ENCODE results near the gene TMEM204. TPM values are rescaled to one million over a fixed set of nuclear protein-coding genes. Genes with fewer than 3 reads are reported as not detected.
A peak's percentile ranks its signal among the peaks of the same experiment; 100 is the strongest.

Gene TMEM204
- total RNA-seq (100 to 1,000 TPM in 2 of 5 experiments, 10 to 100 TPM in 3; 26.3 to 162 (median 47.5) TPM), polyA plus RNA-seq (100 to 1,000 TPM; 152 to 186 TPM), total RNA-seq (37.2 reads per million, percentile 64 among the genes with 10 or more reads in this experiment)

- peaks cover 11 to 31% (median 25%) of the 10 kb centered on the region in 5 donors for H3K36me3 Mint-ChIP-seq
- Histone ChIP-seq H3K27me3 (ENCODE audit: control insufficient read depth in 2 of 2, insufficient read depth in 2 of 2, low read length in 2 of 2) (no peaks in the 10 kb centered on the region), H3K4me3 (ENCODE audit: low read length) (peak within 1 kb of the TSS; percentile 85), H3K27ac (ENCODE audit: low read depth, low read length) (peak within 1 kb of the TSS; percentile 84), H3K4me1 (ENCODE audit: control insufficient read depth in 2 of 2, insufficient read depth in 2 of 2, low read length in 2 of 2) (peaks cover 32 to 38% of the 10 kb centered on the region in 2 donors), H3K9me3 (ENCODE audit: control insufficient read depth in 2 of 3, low read length in 3 of 3) (no peaks in the 10 kb centered on the region), H3K36me3 (ENCODE audit: control insufficient read depth in 2 of 3, insufficient read depth in 3 of 3, low read length in 3 of 3) (peaks cover 0 to 47% (median 9%) of the 10 kb centered on the region in 3 experiments)
- H3K27ac Mint-ChIP-seq = peak within 1 kb of the TSS; percentile 76 to 97 (median 94)
- peaks cover 35 to 56% (median 46%) of the 10 kb centered on the region in 7 donors for H3K4me1 Mint-ChIP-seq
- H3K9me3 Mint-ChIP-seq = no peaks in the 10 kb centered on the region
- ChIA-PET POLR2A (interaction anchor here (0.9 to 4.9 kb wide), 15 partner anchors 8 to 431 kb away, joined by 3 to 38 read pairs (median 8); partner anchors contain the start of genes CRAMP1, IFT140, MAPK8IP3 and NUBP2), CTCF (interaction anchor here (0.7 to 1.0 kb wide), 3 partner anchors 10 to 171 kb away, joined by 3 read pairs; partner anchors contain the start of gene TELO2)
- DNase-seq (peak in 8 of 9 donors; percentile 39 to 69 (median 58)), ATAC-seq (peak; percentile 56)
- peak within 1 kb of the TSS; percentile 92 to 100 (median 98) for H3K4me3 Mint-ChIP-seq
- H3K27me3 Mint-ChIP-seq = peaks cover 0 to 3% (median 0%) of the 10 kb centered on the region in 5 donors
- intact Hi-C loops (cut with micrococcal nuclease) = loop anchor here (1.0 to 10.0 kb wide), 6 partner anchors 10 to 239 kb away; partner anchors contain the start of genes CLCN7 (in 2 of the 2), TELO2 (in 2 of the 2), CRAMP1 (in 1 of the 2) and EME2 (in 1 of the 2)
These were observed at the start of gene TMEM204 for GRCh38 chr16:1533443-1533951. TSS of gene TMEM204 (plus strand) at chr16:1533666. CDS start at chr16:1534276, 610 bp downstream.

- H3K27ac Mint-ChIP-seq = no peak overlapping the region
- intact Hi-C loops (cut with micrococcal nuclease) = no loop called here
- H3K4me3 ChIP-seq (ENCODE audit: low read length) = no peak overlapping the region
- no peaks in the 10 kb centered on the region for H3K9me3 Mint-ChIP-seq
- H3K27ac ChIP-seq (ENCODE audit: low read depth, low read length) = no peak overlapping the region
- no peaks in the 10 kb centered on the region for H3K36me3 ChIP-seq (ENCODE audit: control insufficient read depth in 2 of 3, insufficient read depth in 3 of 3, low read length in 3 of 3)
- no peaks in the 10 kb centered on the region for H3K4me1 ChIP-seq (ENCODE audit: control insufficient read depth in 2 of 2, insufficient read depth in 2 of 2, low read length in 2 of 2)
- no peak overlapping the region for H3K4me3 Mint-ChIP-seq
- POLR2A ChIA-PET = no interaction called here
- CTCF ChIA-PET = no interaction called here
- H3K4me1 Mint-ChIP-seq = peaks cover 0 to 7% (median 0%) of the 10 kb centered on the region in 7 donors
- ATAC-seq = no peak
- H3K27me3 Mint-ChIP-seq = peaks cover 0 to 3% (median 0%) of the 10 kb centered on the region in 5 donors
- H3K27me3 ChIP-seq (ENCODE audit: control insufficient read depth in 2 of 2, insufficient read depth in 2 of 2, low read length in 2 of 2) = no peaks in the 10 kb centered on the region
- DNase-seq = no peak
- no peaks in the 10 kb centered on the region for H3K9me3 ChIP-seq (ENCODE audit: control insufficient read depth in 2 of 3, low read length in 3 of 3)
- H3K36me3 Mint-ChIP-seq = no peaks in the 10 kb centered on the region
These were observed 47.5 kb upstream of the TMEM204 start for GRCh38 chr16:1485847-1486496.

- Histone ChIP-seq H3K4me1 (ENCODE audit: control insufficient read depth in 2 of 2, insufficient read depth in 2 of 2, low read length in 2 of 2) (no peaks in the 10 kb centered on the region), H3K4me3 (ENCODE audit: low read length) (no peak overlapping the region), H3K27me3 (ENCODE audit: control insufficient read depth in 2 of 2, insufficient read depth in 2 of 2, low read length in 2 of 2) (no peaks in the 10 kb centered on the region), H3K9me3 (ENCODE audit: control insufficient read depth in 2 of 3, low read length in 3 of 3) (no peaks in the 10 kb centered on the region), H3K36me3 (ENCODE audit: control insufficient read depth in 2 of 3, insufficient read depth in 3 of 3, low read length in 3 of 3) (no peaks in the 10 kb centered on the region), H3K27ac (ENCODE audit: low read depth, low read length) (no peak overlapping the region)
- CTCF ChIA-PET = no interaction called here
- Mint-ChIP-seq H3K4me3 (no peak overlapping the region), H3K4me1 (peaks cover 0 to 7% (median 0%) of the 10 kb centered on the region in 7 donors), H3K27me3 (no peaks in the 10 kb centered on the region), H3K9me3 (no peaks in the 10 kb centered on the region), H3K27ac (no peak overlapping the region), H3K36me3 (no peaks in the 10 kb centered on the region)
- POLR2A ChIA-PET = interaction anchor here (0.6 to 1.2 kb wide), 2 partner anchors 51 to 81 kb away, joined by 4 to 5 read pairs; no protein-coding TSS in a partner anchor
- no peak for DNase-seq
- intact Hi-C loops (cut with micrococcal nuclease) = no loop called here
- ATAC-seq = no peak
These were observed 46.7 kb upstream of the TMEM204 start for GRCh38 chr16:1486551-1487390.

- ATAC-seq (no peak), DNase-seq (no peak)
- no peaks in the 10 kb centered on the region for H3K9me3 Mint-ChIP-seq
- Histone ChIP-seq H3K27ac (ENCODE audit: low read depth, low read length) (no peak overlapping the region), H3K9me3 (ENCODE audit: control insufficient read depth in 2 of 3, low read length in 3 of 3) (no peaks in the 10 kb centered on the region), H3K36me3 (ENCODE audit: control insufficient read depth in 2 of 3, insufficient read depth in 3 of 3, low read length in 3 of 3) (no peaks in the 10 kb centered on the region), H3K27me3 (ENCODE audit: control insufficient read depth in 2 of 2, insufficient read depth in 2 of 2, low read length in 2 of 2) (no peaks in the 10 kb centered on the region), H3K4me3 (ENCODE audit: low read length) (no peak overlapping the region), H3K4me1 (ENCODE audit: control insufficient read depth in 2 of 2, insufficient read depth in 2 of 2, low read length in 2 of 2) (peaks cover 2 to 6% of the 10 kb centered on the region in 2 donors)
- H3K27ac Mint-ChIP-seq = no peak overlapping the region
- no peaks in the 10 kb centered on the region for H3K27me3 Mint-ChIP-seq
- H3K4me3 Mint-ChIP-seq = no peak overlapping the region
- peaks cover 2 to 12% (median 5%) of the 10 kb centered on the region in 7 donors for H3K4me1 Mint-ChIP-seq
- intact Hi-C loops (cut with micrococcal nuclease) = no loop called here
- ChIA-PET CTCF (no interaction called here), POLR2A (interaction anchor here (1.2 kb wide), 1 partner anchor 50 kb away, joined by 4 read pairs; no protein-coding TSS in a partner anchor)
- no peaks in the 10 kb centered on the region for H3K36me3 Mint-ChIP-seq
These were observed 45.9 kb upstream of the TMEM204 start for GRCh38 chr16:1487395-1488053.

GRCh38 chr16:1488054-1488601 is 45.3 kb upstream of the TMEM204 start:
- ATAC-seq = no peak
- H3K4me3 Mint-ChIP-seq = no peak overlapping the region
- H3K27me3 Mint-ChIP-seq = no peaks in the 10 kb centered on the region
- Histone ChIP-seq H3K27ac (ENCODE audit: low read depth, low read length) (no peak overlapping the region), H3K4me3 (ENCODE audit: low read length) (no peak overlapping the region), H3K9me3 (ENCODE audit: control insufficient read depth in 2 of 3, low read length in 3 of 3) (no peaks in the 10 kb centered on the region), H3K27me3 (ENCODE audit: control insufficient read depth in 2 of 2, insufficient read depth in 2 of 2, low read length in 2 of 2) (no peaks in the 10 kb centered on the region), H3K36me3 (ENCODE audit: control insufficient read depth in 2 of 3, insufficient read depth in 3 of 3, low read length in 3 of 3) (no peaks in the 10 kb centered on the region), H3K4me1 (ENCODE audit: control insufficient read depth in 2 of 2, insufficient read depth in 2 of 2, low read length in 2 of 2) (peaks cover 7 to 11% of the 10 kb centered on the region in 2 donors)
- ChIA-PET CTCF (interaction anchor here (0.6 to 0.7 kb wide), 2 partner anchors 125 to 364 kb away, joined by 3 read pairs; no protein-coding TSS in a partner anchor), POLR2A (interaction anchor here (1.2 kb wide), 1 partner anchor 50 kb away, joined by 4 read pairs; no protein-coding TSS in a partner anchor)
- H3K36me3 Mint-ChIP-seq = peaks cover 0 to 1% (median 0%) of the 10 kb centered on the region in 5 donors
- no peak for DNase-seq
- peak overlapping the region in 1 of 9 donors; percentile 43 for H3K27ac Mint-ChIP-seq
- H3K9me3 Mint-ChIP-seq = peaks cover 0 to 1% (median 0%) of the 10 kb centered on the region in 11 donors
- intact Hi-C loops (cut with micrococcal nuclease) = no loop called here
- H3K4me1 Mint-ChIP-seq = peaks cover 8 to 17% (median 10%) of the 10 kb centered on the region in 7 donors
